Measurements from ENCODE around the gene CASR. TPM values are rescaled to one million over a fixed set of nuclear protein-coding genes. Genes with fewer than 3 reads are reported as not detected.

CASR gene
- total RNA-seq, 1 experiment from 2014 or later = not detected

GRCh38 chr3:122316368-122316767, 132.9 kb downstream of the CASR start:
- DNase-seq = no peak
- Histone ChIP-seq H3K27me3 (no peaks in the 10 kb centered on the region), H3K9me3 (replicated peaks) (0 out of 2 replicates have a peak, but pooled peaks cover 6% of the 10 kb centered on the region), H3K27ac (no peak overlapping the region), H3K4me1 (no peaks in the 10 kb centered on the region), H3K4me3 (no peak overlapping the region), H3K36me3 (no peaks in the 10 kb centered on the region)

DNA sequence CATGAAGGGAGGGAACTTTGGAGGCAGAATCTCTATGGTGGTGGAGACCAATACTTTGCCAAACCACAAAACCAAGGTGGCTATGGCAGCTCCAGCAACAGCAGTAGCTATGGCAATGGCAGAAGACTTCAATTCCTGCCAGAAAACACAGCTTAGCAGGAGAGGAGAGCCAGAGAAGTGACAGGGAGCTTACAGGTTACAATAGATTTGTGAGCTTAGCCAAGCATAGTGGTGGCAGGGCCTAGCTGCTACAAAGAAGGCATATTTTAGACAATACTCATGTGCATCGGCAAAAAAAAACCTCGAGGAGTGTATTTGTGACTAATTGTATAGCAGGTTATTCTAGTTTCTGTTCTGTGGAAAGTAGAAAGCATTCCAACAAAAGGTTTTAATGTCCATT, 135.2 kb downstream of the CASR start:
- no peaks in the 10 kb centered on the region for H3K27me3 ChIP-seq
- H3K4me3 ChIP-seq = no peak overlapping the region
- H3K27ac ChIP-seq = no peak overlapping the region
- DNase-seq = no peak
- no peaks in the 10 kb centered on the region for H3K4me1 ChIP-seq
- H3K9me3 ChIP-seq (replicated peaks) = 0 out of 2 replicates have a peak, but pooled peaks cover 6% of the 10 kb centered on the region
- no peaks in the 10 kb centered on the region for H3K36me3 ChIP-seq

- H3K27ac ChIP-seq = no peak overlapping the region
- no peaks in the 10 kb centered on the region for H3K27me3 ChIP-seq
- H3K4me1 ChIP-seq = no peaks in the 10 kb centered on the region
- no peaks in the 10 kb centered on the region for H3K36me3 ChIP-seq
- DNase-seq = no peak
- 0 out of 2 replicates have a peak, but pooled peaks cover 6% of the 10 kb centered on the region for H3K9me3 ChIP-seq (replicated peaks)
- H3K4me3 ChIP-seq = no peak overlapping the region
Measured at GRCh38 chr3:122322095-122323075, 138.9 kb downstream of the CASR start.

DNA sequence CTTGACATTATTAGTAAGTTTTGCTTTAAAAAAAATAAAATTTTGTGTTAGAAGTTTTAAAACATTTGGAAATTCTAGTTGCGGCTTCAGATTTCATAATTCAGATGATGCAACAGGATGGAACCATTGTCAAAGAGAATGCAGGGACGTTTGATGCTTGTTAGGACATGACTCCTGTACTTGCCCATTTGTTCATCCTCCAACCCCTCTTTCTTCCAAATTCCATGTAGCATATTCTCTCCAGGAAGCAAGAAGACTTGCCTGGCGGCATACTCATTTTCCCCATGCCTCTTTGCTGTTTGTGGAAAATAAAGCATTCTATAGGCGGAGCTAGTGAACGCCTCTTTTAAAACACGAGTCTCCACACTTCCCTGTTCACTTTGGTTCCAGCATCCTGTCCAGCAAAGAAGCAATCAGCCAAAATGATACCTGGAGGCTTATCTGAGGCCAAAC, 141.4 kb downstream of the CASR start, which contains the start of gene CSTA:
Gene CSTA, plus strand, starts transcription at position 378 of the 453 bp plus-strand sequence. Its CDS starts 45 bp downstream, at position 423.
- Histone ChIP-seq H3K4me3 (no peak within 1 kb of the TSS), H3K36me3 (no peaks in the 10 kb centered on the region), H3K4me1 (no peaks in the 10 kb centered on the region), H3K9me3 (replicated peaks) (no peaks in the 10 kb centered on the region), H3K27me3 (no peaks in the 10 kb centered on the region), H3K27ac (no peak within 1 kb of the TSS)
- DNase-seq = no peak

DNA sequence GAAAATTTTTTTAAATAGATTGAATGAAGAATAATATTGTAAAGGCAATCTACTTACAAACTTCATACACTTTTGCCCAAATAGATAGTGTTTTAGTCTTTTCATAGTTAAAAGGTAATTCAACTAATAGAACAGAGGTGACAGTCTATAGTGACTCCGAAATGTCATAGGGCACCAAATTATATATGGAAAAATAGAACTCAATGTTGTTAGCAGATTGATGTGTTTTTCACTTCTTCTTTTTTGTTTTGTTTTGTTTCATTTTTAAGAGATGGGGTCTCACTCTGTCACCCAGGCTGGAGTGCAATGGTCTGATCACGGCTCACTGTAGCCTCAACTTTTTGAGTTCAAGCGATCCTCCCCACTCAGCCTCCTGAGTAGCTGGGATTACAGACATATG, 142.3 kb downstream of the CASR start:
- H3K27ac ChIP-seq = no peak overlapping the region
- no peak for DNase-seq
- H3K36me3 ChIP-seq = no peaks in the 10 kb centered on the region
- H3K27me3 ChIP-seq = no peaks in the 10 kb centered on the region
- no peak overlapping the region for H3K4me3 ChIP-seq
- H3K9me3 ChIP-seq (replicated peaks) = no peaks in the 10 kb centered on the region
- H3K4me1 ChIP-seq = no peaks in the 10 kb centered on the region

- no peaks in the 10 kb centered on the region for H3K36me3 ChIP-seq
- H3K4me1 ChIP-seq = no peaks in the 10 kb centered on the region
- no peaks in the 10 kb centered on the region for H3K9me3 ChIP-seq (replicated peaks)
Measured at GRCh38 chr3:122331886-122332285, 148.4 kb downstream of the CASR start.

GRCh38 chr3:122332551-122332950, 149.1 kb downstream of the CASR start:
- H3K4me1 ChIP-seq = no peaks in the 10 kb centered on the region
- H3K36me3 ChIP-seq = no peaks in the 10 kb centered on the region
- H3K27ac ChIP-seq = no peak overlapping the region
- H3K9me3 ChIP-seq (replicated peaks) = no peaks in the 10 kb centered on the region
- DNase-seq = no peak
- H3K4me3 ChIP-seq = no peak overlapping the region
- H3K27me3 ChIP-seq = no peaks in the 10 kb centered on the region

More at GRCh38 chr3:122331886-122332285, 148.4 kb downstream of the CASR start:
- no peaks in the 10 kb centered on the region for H3K27me3 ChIP-seq
- H3K4me3 ChIP-seq = no peak overlapping the region
- H3K27ac ChIP-seq = no peak overlapping the region
- no peak for DNase-seq

Other genes with a start within 250 kb of the CASR start
- gene ILDR1, start 161.4 kb upstream of the CASR start, total RNA-seq (2014; rRNA removed; shearing (Covaris generic)) = not detected in 2 replicates
- not detected in 2 replicates for gene CD86, start 128.3 kb upstream of the CASR start, total RNA-seq (2014; rRNA removed; shearing (Covaris generic))
- gene CSTA, start 141.6 kb downstream of the CASR start, total RNA-seq (2014; rRNA removed; shearing (Covaris generic)) = not detected in 2 replicates
- gene MIX23, start 199.6 kb downstream of the CASR start, total RNA-seq (2014; rRNA removed; shearing (Covaris generic)) = 111 and 112 TPM in 2 replicates
- 73.0 and 80.6 TPM in 2 replicates for gene FAM162A, start 200.5 kb downstream of the CASR start, total RNA-seq (2014; rRNA removed; shearing (Covaris generic))
- gene WDR5B, start 232.4 kb downstream of the CASR start, total RNA-seq (2014; rRNA removed; shearing (Covaris generic)) = 4.6 and 5.6 TPM in 2 replicates